Endothelial cell of umbilical vein (primary cell): ENCODE data around the gene PRSS22. TPM values are rescaled to one million over a fixed set of nuclear protein-coding genes. Genes with fewer than 3 reads are reported as not detected.

Source experiments
- BruUV-seq: library from RNA; stranded (reverse); fragments of 400-500 nt; replicated peaks from 2 replicates; lab custom pipeline; 2021; lab: Mats Ljungman, UMichigan
- CTCF ChIA-PET: fragments of 300-600, 350-600 bp; sonication (Branson Sonifier 250); formaldehyde crosslinking; loops from one replicate; lab custom pipeline; 2021; ENCODE audit warnings: antibody characterized with exemption, inconsistent platforms; lab: Charles Lee
- POLR2A ChIA-PET: fragments of 300-600, 350-600 bp; sonication (Branson Sonifier 250); formaldehyde crosslinking; loops from one replicate; lab custom pipeline; 2021; ENCODE audit warnings: antibody characterized with exemption, inconsistent platforms; lab: Charles Lee
- DNase-seq: peaks from one replicate; pipeline ENCODE4 v3.0.0-alpha.2; 2011; ENCODE audit warnings: low read depth, low spot score
- FAIRE-seq: peaks from 2 replicates; lab custom pipeline; 2011; peaks lifted over from hg19 to GRCh38; lab: Jason Lieb, UNC
- H2AFZ ChIP-seq: 2 replicates; pipeline ENCODE4 v1.6.0; 2012; ENCODE audit warnings: low read depth, low read length, control low read depth, inconsistent platforms
- H3K27ac ChIP-seq: 2 replicates; pipeline ENCODE4 v1.5.1; 2011; ENCODE audit warnings: low read depth, mild to moderate bottlenecking, control low read depth, low read length, moderate library complexity; ENCODE audit not compliant: insufficient read depth
- H3K27me3 ChIP-seq, 2 experiments: 2 replicates each; pipeline versions ENCODE4 v1.6.0 to v1.6.1; 2011; ENCODE audit warnings: low read length in 2 of 2, mixed read lengths in 1 of 2; ENCODE audit not compliant: control insufficient read depth in 2 of 2, insufficient read depth in 2 of 2
- H3K36me3 ChIP-seq, 2 experiments: 2 replicates in 1 of 2; 3 replicates in 1 of 2; pipeline ENCODE4 v1.5.1; 2011; ENCODE audit warnings: low read length in 2 of 2, mild to moderate bottlenecking in 1 of 2, moderate library complexity in 1 of 2; ENCODE audit not compliant: control insufficient read depth in 2 of 2, insufficient read depth in 2 of 2; ENCODE audit errors: extremely low read depth in 1 of 2
- H3K4me1 ChIP-seq: 3 replicates; pipeline ENCODE4 v1.5.1; 2011; ENCODE audit warnings: mild to moderate bottlenecking, low read length; ENCODE audit not compliant: control insufficient read depth, insufficient read depth; ENCODE audit errors: extremely low read depth
- H3K4me2 ChIP-seq: 2 replicates; pipeline ENCODE4 v1.6.1; 2011; ENCODE audit warnings: low read length, control low read depth, mixed read lengths; ENCODE audit not compliant: insufficient read depth
- H3K4me3 ChIP-seq, 3 experiments: fragments of 200-600 bp in 1 of 3; sonication (generic), shearing (Covaris generic) in 1 of 3; replicated peaks in 1 of 3; 2 replicates each; pipeline ENCODE4 v1.5.1; 2011 to 2016; ENCODE audit warnings: control low read depth in 3 of 3, low read length in 3 of 3, mild to moderate bottlenecking in 2 of 3, inconsistent platforms in 1 of 3, low read depth in 1 of 3, moderate library complexity in 1 of 3; ENCODE audit not compliant: insufficient read depth in 1 of 3
- H3K79me2 ChIP-seq: 2 replicates; pipeline ENCODE4 v1.6.0; 2012; ENCODE audit warnings: low read length, inconsistent platforms; ENCODE audit not compliant: control insufficient read depth, insufficient read depth
- H3K9ac ChIP-seq: replicated peaks from 2 replicates; pipeline ENCODE3; 2011; ENCODE audit warnings: low read length, control low read depth; ENCODE audit not compliant: insufficient read depth; ENCODE audit errors: extremely low read depth
- H3K9me1 ChIP-seq: replicated peaks from 3 replicates; pipeline ENCODE4 v1.6.0; 2011; ENCODE audit warnings: mild to moderate bottlenecking, low read length; ENCODE audit not compliant: control insufficient read depth, insufficient read depth; ENCODE audit errors: extremely low read depth
- H3K9me3 ChIP-seq: replicated peaks from 2 replicates; pipeline ENCODE4 v1.5.1; 2012; ENCODE audit warnings: low read length, inconsistent platforms; ENCODE audit not compliant: control insufficient read depth, insufficient read depth
- H4K20me1 ChIP-seq: replicated peaks from 2 replicates; pipeline ENCODE3; 2011; ENCODE audit warnings: mild to moderate bottlenecking, low read length; ENCODE audit not compliant: control insufficient read depth, insufficient read depth; ENCODE audit errors: extremely low read depth
- CTCF ChIP-seq, 2 donors: IDR thresholded peaks; 1 replicate in 1 of 2; 2 replicates in 1 of 2; pipeline ENCODE4 v1.5.1; 2011; ENCODE audit warnings: low read length in 2 of 2, mild to moderate bottlenecking in 2 of 2, moderate library complexity in 2 of 2, control low read depth in 1 of 2, inconsistent platforms in 1 of 2, low read depth in 1 of 2; ENCODE audit not compliant: insufficient read depth in 1 of 2; ENCODE audit errors: extremely low read depth in 1 of 2
- EZH2 ChIP-seq: IDR thresholded peaks from 2 replicates; pipeline ENCODE4 v1.6.1; 2012; ENCODE audit warnings: borderline replicate concordance, low read depth, mild to moderate bottlenecking, moderate library complexity, low read length, inconsistent platforms; ENCODE audit not compliant: severe bottlenecking
- FOS ChIP-seq: IDR thresholded peaks from 2 replicates; pipeline ENCODE4 v1.6.1; 2011; ENCODE audit warnings: mild to moderate bottlenecking, low read length, moderate library complexity, borderline replicate concordance; ENCODE audit not compliant: insufficient read depth
- GATA2 ChIP-seq: IDR thresholded peaks from 2 replicates; pipeline ENCODE4 v1.7.0; 2011; ENCODE audit warnings: low read depth, mild to moderate bottlenecking, moderate library complexity, mixed read lengths, low read length; ENCODE audit not compliant: insufficient read length, insufficient read depth
- JUN ChIP-seq: IDR thresholded peaks from 2 replicates; pipeline ENCODE4 v1.6.1; 2011; ENCODE audit warnings: borderline replicate concordance, low read depth; ENCODE audit not compliant: insufficient read length, insufficient read depth
- MAX ChIP-seq: IDR thresholded peaks from 2 replicates; pipeline ENCODE4 v1.6.1; 2011; ENCODE audit not compliant: insufficient read depth, insufficient read length
- MYC ChIP-seq: IDR thresholded peaks from one replicate; pipeline ENCODE4 v1.6.1; 2011; ENCODE audit warnings: mild to moderate bottlenecking, low read depth, low read length
- POLR2A ChIP-seq: IDR thresholded peaks from 2 replicates; pipeline ENCODE4 v1.6.1; 2012; ENCODE audit warnings: low read depth, mild to moderate bottlenecking, control low read depth, low read length
- POLR2AphosphoS5 ChIP-seq: IDR thresholded peaks from 2 replicates; pipeline ENCODE4 v1.6.1; 2012; ENCODE audit warnings: low read depth, mild to moderate bottlenecking, control low read depth, low read length, moderate library complexity; ENCODE audit not compliant: insufficient read depth
- dilution Hi-C: fragments of 300-500 bp; cut with MboI; formaldehyde crosslinking; loops from one replicate; pipeline ENCODE4 v1.15.0; 2019; ENCODE audit warnings: low sequenced_read_pairs; ENCODE audit not compliant: extremely low pct_ligation_motif_present
- intact Hi-C: fragments of 100-400 bp; cut with micrococcal nuclease; formaldehyde crosslinking; loops from one replicate; pipeline ENCODE4 v1.10.0; 2022
- polyA plus RNA-seq, 4 experiments: library from polyadenylated mRNA; depleted of rRNA in 3 of 4; stranded (reverse) in 3 of 4; unstranded in 1 of 4; fragments of >200 nt; gene quantifications; 2 replicates each; pipeline versions ENCODE4 v1.2.1 to v1.2.3, GENCODE V29; 2011 to 2012; ENCODE audit warnings: missing spikeins in 1 of 4
- total RNA-seq: library from RNA; stranded (reverse); gene quantifications from 2 replicates; pipeline ENCODE4 v1.2.3, GENCODE V29; 2021

PRSS22 gene
- total and polyA plus RNA-seq, 2 donors (not counting 3 experiments of a cell fraction or from before 2014, with no cell fraction given): not detected

DNA sequence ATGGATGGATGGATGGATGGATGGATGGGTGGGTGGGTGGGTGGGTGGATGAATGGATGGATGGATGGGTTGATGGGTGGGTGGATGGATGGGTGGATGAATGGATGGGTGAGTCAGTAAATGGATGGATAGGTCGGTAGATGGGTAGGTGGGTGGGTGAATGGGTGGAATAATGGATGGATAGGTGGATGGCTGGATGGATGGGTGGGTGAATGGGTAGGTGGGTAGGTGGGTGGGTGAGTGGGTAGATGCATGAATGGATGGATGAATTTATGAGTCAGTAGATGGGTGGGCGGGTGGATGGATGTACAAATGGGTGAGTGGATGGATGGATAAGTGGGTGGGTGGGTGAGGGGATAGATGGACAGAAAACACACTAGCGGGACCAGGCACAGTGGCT, 23.0 kb downstream of the PRSS22 start:
- POLR2A ChIA-PET: no interaction called here

More for the DNA sequence above, 23.0 kb downstream of the PRSS22 start:
- no peak overlapping the region for H2AFZ ChIP-seq
- H4K20me1 ChIP-seq: no peaks in the 10 kb centered on the region
- FAIRE-seq (no peak), DNase-seq (no peak)
- no peaks in the 10 kb centered on the region for H3K9me3 ChIP-seq
- CTCF ChIA-PET: no interaction called here
- BruUV-seq: no TSS peak
- intact Hi-C loops (loop anchor here (10.0 kb wide), 1 partner anchor 60 kb away; the partner anchor contains the start of gene ELOB), dilution Hi-C loops (no loop called here)
- TF ChIP-seq CTCF (IDR thresholded peaks at IDR 0.05; ENCODE audit: extremely low read depth in 1 of 2, insufficient read depth in 1 of 2, low read depth in 1 of 2, low read length in 2 of 2): no peak
- no peak for TF ChIP-seq FOS
- no peak for TF ChIP-seq POLR2AphosphoS5
- TF ChIP-seq POLR2A: no peak
- TF ChIP-seq MYC: no peak
- TF ChIP-seq GATA2: no peak
- no peak for TF ChIP-seq MAX
- no peak for TF ChIP-seq JUN
- TF ChIP-seq EZH2: no peak
- no peaks in the 10 kb centered on the region for H3K9me1 ChIP-seq
- no peak overlapping the region for H3K27ac ChIP-seq
- H3K9ac ChIP-seq: no peak overlapping the region
- H3K4me1 ChIP-seq: peaks cover 14% of the 10 kb centered on the region
- H3K79me2 ChIP-seq: no peaks in the 10 kb centered on the region
- H3K4me2 ChIP-seq: no peak overlapping the region
- H3K27me3 ChIP-seq: no peaks in the 10 kb centered on the region
- H3K4me3 ChIP-seq: no peak overlapping the region
- H3K36me3 ChIP-seq: no peaks in the 10 kb centered on the region
